GM18508 (cell line): ENCODE data around the gene KCNQ1OT1.

Experiments
- ATAC-seq: cut with Tn5 transposase; IDR thresholded peaks from one replicate; pipeline ENCODE4 v1.9.1; 2021; ENCODE audit warnings: moderate number of reproducible peaks; ENCODE audit not compliant: insufficient read depth, unreplicated experiment

Gene KCNQ1OT1

DNA sequence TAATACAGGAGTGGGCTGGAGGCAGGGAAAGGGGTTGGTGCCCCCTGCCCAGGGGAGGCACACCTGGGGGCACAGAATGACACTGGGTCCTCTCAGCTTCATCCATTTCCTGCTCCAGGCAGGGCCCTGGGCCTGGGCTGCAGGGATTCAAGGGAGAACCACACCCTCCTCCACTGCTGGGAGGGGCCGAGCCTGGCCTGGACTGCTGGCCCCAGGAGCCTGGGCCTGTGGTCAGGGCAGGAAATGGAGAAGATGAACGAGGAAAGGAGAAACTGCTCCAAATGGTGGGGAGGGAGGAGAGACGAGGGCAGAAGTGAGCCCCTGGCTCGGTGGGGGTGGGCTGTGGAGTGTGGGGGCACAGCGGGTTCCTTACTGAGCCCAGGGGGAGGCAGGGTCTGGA, 38.1 kb upstream of the KCNQ1OT1 start:
- no peak for ATAC-seq

DNA sequence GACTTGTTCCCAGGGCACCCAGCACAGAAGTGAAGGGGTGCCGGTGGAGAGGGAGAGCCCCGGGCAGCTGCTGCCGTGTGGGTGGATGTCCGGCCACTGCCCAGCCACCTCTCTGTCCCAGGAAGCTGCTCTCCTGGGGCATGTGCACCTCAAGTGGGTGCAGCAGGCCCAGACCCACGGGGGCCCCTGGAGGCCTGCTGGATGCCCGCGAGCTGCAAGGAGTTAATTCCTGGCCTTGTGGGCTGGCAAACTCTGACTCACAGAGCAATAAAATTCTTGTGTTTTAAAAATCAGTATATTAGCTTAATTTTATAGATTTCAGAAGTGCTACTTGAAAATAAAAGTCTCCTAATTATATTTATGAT, 37.4 kb upstream of the KCNQ1OT1 start:
- no peak for ATAC-seq

GRCh38 chr11:2736577-2737225, 36.9 kb upstream of the KCNQ1OT1 start:
- ATAC-seq, result no peak

DNA sequence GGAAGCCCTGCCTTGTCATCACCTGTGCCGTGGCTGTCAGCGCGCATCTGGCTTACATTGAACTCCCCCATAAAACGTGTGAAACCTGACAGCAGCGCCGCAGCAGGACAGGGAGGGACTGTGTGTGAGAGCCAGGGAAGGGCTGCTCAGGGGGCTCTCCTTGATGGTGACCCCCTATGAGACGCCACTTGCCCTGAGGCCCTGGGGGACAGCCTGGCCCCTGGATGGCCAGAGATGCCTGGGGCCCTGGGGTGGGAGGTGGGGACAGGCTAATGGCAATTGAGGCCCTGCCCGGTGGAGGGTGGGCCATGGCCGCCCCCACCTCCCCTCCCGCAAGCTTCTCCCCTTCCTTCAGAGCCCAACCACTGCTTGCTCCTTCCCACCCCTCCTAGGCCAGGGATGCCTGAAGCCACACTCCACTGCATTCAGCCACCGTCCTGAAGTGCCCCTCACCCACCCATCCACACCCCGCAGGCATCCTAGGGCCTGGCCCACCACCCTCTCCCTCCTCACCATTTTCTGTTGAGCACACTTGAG, 35.3 kb upstream of the KCNQ1OT1 start:
- ATAC-seq, result no peak

DNA sequence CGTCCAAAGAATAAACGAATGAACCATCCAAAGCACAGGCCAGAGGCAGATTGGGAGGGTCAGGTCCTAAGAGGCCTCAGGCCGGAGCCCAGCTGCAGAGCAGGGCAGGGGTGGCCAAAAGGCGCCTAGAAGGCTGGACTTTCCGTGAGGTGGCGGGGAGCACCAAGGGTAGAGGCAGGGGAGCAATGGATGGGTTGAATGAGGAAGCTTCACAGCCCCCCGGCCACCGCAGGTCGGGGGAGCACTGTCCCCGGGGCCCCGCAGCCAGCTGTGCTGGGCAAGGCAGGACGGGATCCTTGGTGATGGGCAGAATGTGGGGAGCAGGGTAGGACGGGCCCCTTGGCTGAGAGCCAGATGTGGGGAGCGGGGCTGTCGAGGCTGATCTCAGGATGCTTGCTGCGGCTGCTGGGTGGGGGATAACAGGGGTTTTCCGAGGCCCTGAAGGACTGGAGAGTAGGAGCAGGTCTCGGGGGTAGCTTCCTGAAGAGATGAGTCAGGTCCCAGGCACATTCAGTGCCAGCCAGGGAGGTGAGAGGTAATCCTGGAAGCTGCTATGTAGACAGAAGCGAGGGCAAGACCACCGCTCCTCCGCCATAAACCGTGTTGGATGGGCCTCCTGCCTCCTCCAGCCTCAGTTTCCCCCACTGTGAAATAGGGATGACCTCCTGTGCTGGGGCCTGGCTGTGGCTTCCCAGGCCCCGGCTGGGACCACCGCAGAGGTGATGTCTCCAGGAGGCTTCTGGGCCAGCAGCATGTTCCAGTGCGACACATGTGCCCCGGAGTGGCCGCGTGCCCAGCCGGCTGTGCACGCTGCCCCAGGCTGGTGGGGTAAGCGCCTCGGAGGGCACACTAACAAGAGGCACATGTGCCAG, 34.6 kb upstream of the KCNQ1OT1 start:
- ATAC-seq, result no peak

DNA sequence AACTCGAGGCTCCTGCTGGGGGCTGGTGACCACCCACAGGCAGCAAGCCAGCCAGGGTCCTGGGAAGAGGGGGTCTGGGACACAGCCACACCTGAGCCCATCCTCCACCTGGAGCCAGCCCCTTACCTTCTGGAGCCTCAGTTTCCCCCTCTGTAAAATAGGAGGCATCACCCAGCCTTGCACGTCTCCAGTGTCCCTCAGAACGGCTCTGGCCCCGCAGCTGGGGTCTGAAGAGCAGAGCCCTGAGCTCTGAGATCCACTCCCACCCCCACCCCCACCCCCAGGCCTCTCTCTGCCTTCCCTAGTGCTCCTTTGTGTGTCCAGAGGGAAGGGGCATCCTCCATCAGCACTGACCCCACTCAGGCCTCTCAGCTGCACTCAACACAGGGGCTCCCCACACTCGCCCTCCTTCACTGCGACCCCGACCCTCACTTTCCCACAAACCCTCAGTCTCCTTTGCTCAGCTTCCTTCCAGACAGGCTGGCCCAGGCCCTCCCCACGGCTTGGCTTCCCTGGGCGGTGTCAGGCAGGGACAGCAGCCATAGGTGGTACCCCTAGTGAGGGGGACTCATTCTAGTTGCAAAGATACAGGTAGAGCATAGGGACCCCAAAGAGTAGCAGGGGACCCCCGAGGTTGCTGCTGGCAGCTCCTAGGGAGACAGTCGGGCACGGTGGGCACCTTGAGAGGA, 33.3 kb upstream of the KCNQ1OT1 start:
- no peak for ATAC-seq

GRCh38 chr11:2732261-2732939, 32.6 kb upstream of the KCNQ1OT1 start:
- no peak for ATAC-seq

- ATAC-seq, result no peak
These were observed 31.6 kb upstream of the KCNQ1OT1 start for GRCh38 chr11:2731130-2732125.

GRCh38 chr11:2730272-2731129, 30.7 kb upstream of the KCNQ1OT1 start:
- no peak for ATAC-seq

- no peak for ATAC-seq
These were observed 30.0 kb upstream of the KCNQ1OT1 start for GRCh38 chr11:2729841-2730240.

DNA sequence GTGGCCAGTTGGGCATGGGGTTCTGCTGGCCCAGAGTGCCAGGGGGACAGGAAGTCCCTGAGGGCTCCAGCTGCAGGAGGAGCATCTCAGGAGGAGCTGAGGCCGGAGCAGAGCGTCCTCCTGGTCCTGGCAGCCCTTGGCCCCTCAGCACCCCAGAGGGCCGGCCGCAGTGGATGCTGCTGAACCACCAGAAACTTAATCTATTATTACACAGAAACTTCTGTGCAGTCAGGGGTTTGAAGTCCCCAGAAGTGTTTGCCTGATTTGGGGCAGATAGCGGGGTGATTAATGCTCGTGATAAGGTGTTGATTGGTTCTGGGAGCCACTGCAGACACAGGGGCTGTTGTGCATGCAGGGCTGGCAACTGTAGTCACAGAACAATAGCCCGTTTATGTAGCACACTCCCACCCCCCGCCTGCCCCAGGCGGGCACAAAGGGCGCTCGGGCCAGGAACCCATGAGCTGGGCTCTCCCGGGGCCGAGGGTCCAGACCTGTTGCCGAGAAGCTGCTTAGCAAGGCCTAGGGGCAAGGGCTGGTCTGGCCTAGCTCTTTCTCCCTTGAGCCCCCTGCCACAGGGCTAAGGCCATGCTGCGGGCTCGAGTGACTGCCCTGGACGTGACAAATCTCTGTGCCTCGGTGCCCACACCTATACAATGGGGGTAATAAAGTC, 29.0 kb upstream of the KCNQ1OT1 start:
- ATAC-seq, result no peak

- ATAC-seq, result no peak
These were observed 28.4 kb upstream of the KCNQ1OT1 start for GRCh38 chr11:2728128-2728662.

DNA sequence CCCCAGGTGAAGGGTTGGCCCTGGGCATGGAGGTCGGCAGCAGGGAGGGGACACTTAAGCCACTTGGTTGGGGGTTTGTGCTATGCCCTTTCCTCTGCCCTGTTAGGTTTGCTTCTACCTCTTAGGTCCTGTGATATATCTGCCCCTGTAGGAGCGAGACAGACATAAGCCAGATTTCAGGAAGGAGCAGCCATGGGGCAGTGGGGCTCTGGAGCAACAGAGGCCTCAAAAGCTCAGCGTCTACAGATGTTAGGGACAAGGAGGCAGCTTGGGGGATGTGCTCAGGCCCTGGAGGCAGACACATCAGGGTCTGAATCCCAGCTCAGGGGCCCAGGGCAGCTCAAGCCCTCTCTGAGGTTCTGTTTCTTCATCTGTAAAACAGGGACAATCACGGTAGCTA, 27.2 kb upstream of the KCNQ1OT1 start:
- no peak for ATAC-seq

GRCh38 chr11:2725368-2726300, 25.8 kb upstream of the KCNQ1OT1 start:
- ATAC-seq, result no peak

DNA sequence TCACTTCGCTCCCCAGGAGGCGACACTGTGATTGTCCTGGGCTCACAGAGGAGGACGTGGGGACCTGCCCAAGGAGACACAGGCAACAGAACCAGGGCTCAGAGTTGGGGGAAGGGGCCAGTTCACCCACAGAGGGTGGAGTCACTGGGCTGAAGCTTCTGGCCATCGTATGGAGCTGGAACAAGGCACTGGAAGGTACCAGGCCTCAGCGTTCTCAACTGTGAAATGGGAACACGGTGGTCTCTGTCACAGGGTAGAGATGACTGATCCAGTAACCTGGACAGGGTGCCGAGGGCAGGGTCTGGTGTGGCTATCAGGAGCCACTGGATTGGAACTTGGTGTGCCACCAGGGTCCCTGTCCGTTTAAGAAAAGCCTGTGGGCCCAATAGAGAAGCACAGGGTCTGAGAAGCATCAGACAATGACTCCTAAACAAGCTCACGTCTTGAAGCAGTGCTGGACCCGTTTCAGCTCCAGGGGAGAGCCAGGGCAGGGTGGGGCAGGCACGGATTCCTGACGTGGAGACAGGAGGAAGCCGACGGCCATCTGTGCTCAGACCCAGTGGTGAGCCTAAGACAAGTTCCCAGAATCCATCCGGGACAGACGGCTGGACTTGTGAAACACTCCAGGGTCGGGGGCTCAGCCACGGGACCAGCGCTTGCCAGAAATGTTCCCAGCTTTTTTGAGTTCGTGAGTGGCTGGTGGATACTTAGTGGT, 25.0 kb upstream of the KCNQ1OT1 start:
- no peak for ATAC-seq

DNA sequence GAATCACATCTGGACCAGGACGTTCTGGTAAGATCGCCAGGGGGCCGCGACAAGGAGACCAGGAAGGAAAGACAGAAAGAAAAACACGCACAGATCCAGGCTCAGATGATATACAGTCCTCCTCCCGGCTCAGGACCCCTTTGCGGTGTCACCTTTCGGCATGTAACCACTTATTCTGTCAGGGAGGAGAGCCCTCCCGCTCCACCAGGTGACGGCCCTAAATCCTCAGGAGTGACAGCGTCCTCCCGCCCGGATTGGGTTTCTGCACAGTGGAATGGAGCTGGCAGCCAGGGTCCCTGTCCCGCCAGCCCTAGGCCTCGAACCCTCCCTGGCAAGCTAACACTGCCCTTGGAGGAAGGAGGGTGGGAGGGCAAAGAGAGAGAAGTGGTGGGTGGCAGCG, 24.3 kb upstream of the KCNQ1OT1 start:
- no peak for ATAC-seq
